Measurements from ENCODE around the gene CYB5R3.

The CYB5R3 gene

GRCh38 chr22:42645341-42645937 is 3.8 kb downstream of the CYB5R3 start:
- peak; percentile 44 for DNase-seq (ENCODE audit: low spot score)

GRCh38 chr22:42644422-42645340 is 4.5 kb downstream of the CYB5R3 start:
- DNase-seq (ENCODE audit: low spot score) = peak; percentile 44

GRCh38 chr22:42643634-42644421 is 5.4 kb downstream of the CYB5R3 start:
- peak; percentile 42 for DNase-seq (ENCODE audit: low spot score)

- peak; percentile 42 for DNase-seq (ENCODE audit: low spot score)
Observed at GRCh38 chr22:42642806-42643633, 6.2 kb downstream of the CYB5R3 start.

- no peak for DNase-seq (ENCODE audit: low spot score)
Observed at GRCh38 chr22:42641801-42642413, 7.3 kb downstream of the CYB5R3 start.

- DNase-seq (ENCODE audit: low spot score) = no peak
Observed at GRCh38 chr22:42639541-42640241, 9.5 kb downstream of the CYB5R3 start.

GRCh38 chr22:42637555-42637954 is 11.6 kb downstream of the CYB5R3 start:
- no peak for DNase-seq (ENCODE audit: low spot score)

- no peak for DNase-seq (ENCODE audit: low spot score)
Observed at GRCh38 chr22:42636506-42636905, 12.7 kb downstream of the CYB5R3 start.

GRCh38 chr22:42635531-42635930 is 13.7 kb downstream of the CYB5R3 start:
- peak; percentile 24 for DNase-seq (ENCODE audit: low spot score)

GRCh38 chr22:42633013-42633412 is 16.2 kb downstream of the CYB5R3 start:
- DNase-seq (ENCODE audit: low spot score) = peak; percentile 30

- DNase-seq (ENCODE audit: low spot score) = peak; percentile 59
Observed at GRCh38 chr22:42632096-42632495, 17.1 kb downstream of the CYB5R3 start.

GRCh38 chr22:42630901-42631602 is 18.1 kb downstream of the CYB5R3 start:
- DNase-seq (ENCODE audit: low spot score) = peak; percentile 37

GRCh38 chr22:42630211-42630610 is 19.0 kb downstream of the CYB5R3 start:
- no peak for DNase-seq (ENCODE audit: low spot score)

- DNase-seq (ENCODE audit: low spot score) = no peak
Observed at GRCh38 chr22:42627981-42628380, 21.2 kb downstream of the CYB5R3 start.

GRCh38 chr22:42626951-42627625 is 22.1 kb downstream of the CYB5R3 start:
- no peak for DNase-seq (ENCODE audit: low spot score)

GRCh38 chr22:42626431-42626830 is 22.8 kb downstream of the CYB5R3 start:
- no peak for DNase-seq (ENCODE audit: low spot score)

GRCh38 chr22:42625416-42625815 is 23.8 kb downstream of the CYB5R3 start:
- DNase-seq (ENCODE audit: low spot score) = no peak

GRCh38 chr22:42624551-42625106 is 24.6 kb downstream of the CYB5R3 start:
- no peak for DNase-seq (ENCODE audit: low spot score)
